Gastrocnemius medialis (tissue), 4 donors: Measurements from ENCODE around the gene SIK2. TPM values are rescaled to one million over a fixed set of nuclear protein-coding genes. Genes with fewer than 3 reads are reported as not detected.

Source experiments
- ATAC-seq, 2 donors: fragments of 150-250 bp; one replicate each; pipeline ENCODE4 v1.9.1; 2016
- DNase-seq, 2 donors: peaks; one replicate each; pipeline ENCODE4 v3.0.0-alpha.2; 2019
- H3K27ac ChIP-seq, 4 donors: fragments of 200-600 bp; sonication (generic); 1 replicate in 1 of 4; 2 replicates in 3 of 4; pipeline ENCODE4 v1.5.1; 2016 to 2018; ENCODE audit warnings: mild to moderate bottlenecking in 2 of 4, moderate library complexity in 1 of 4
- H3K27me3 ChIP-seq, 3 donors: fragments of 200-600 bp; sonication (generic) in 2 of 3; 1 replicate in 1 of 3; 2 replicates in 2 of 3; pipeline versions ENCODE4 v1.5.1 to v1.6.0; 2016 to 2019; ENCODE audit warnings: mild to moderate bottlenecking in 1 of 3, moderate library complexity in 1 of 3
- H3K36me3 ChIP-seq, 2 donors: fragments of 200-600 bp; sonication (generic) in 1 of 2; one replicate each; pipeline ENCODE4 v1.5.1; 2017 to 2018
- H3K4me1 ChIP-seq, 2 donors: fragments of 200-600 bp; sonication (generic) in 1 of 2; one replicate each; pipeline ENCODE4 v1.5.1; 2016 to 2017; ENCODE audit warnings: mild to moderate bottlenecking in 2 of 2
- H3K4me3 ChIP-seq, 4 donors: fragments of 200-600 bp; sonication (generic) in 3 of 4; 1 replicate in 1 of 4; 2 replicates in 3 of 4; pipeline ENCODE4 v1.5.1; 2016 to 2019; ENCODE audit warnings: mild to moderate bottlenecking in 2 of 4
- H3K9me3 ChIP-seq, 3 donors: fragments of 200-600 bp; sonication (generic) in 2 of 3; 1 replicate in 1 of 3; 2 replicates in 2 of 3; pipeline ENCODE4 v1.5.1; 2016 to 2019
- CTCF ChIP-seq, 5 experiments: fragments of 450-650 bp in 3 of 5; fragments of 200-600 bp in 2 of 5; sonication (generic) in 2 of 5; IDR thresholded peaks in 4 of 5; conservative IDR thresholded peaks in 1 of 5; 1 replicate in 4 of 5; 2 replicates in 1 of 5; pipeline ENCODE4 v1.5.1; 2016 to 2019; ENCODE audit warnings: antibody characterized with exemption in 5 of 5, mild to moderate bottlenecking in 3 of 5, moderate library complexity in 3 of 5
- POLR2A ChIP-seq, 2 donors: fragments of 450-650 bp; IDR thresholded peaks; one replicate each; pipeline ENCODE4 v1.6.1; 2017; ENCODE audit warnings: antibody characterized with exemption in 2 of 2, mild to moderate bottlenecking in 2 of 2, moderate library complexity in 2 of 2
- in situ Hi-C, 4 donors: fragments of 200-750 bp; cut with MboI; loops; one replicate each; pipeline versions ENCODE4 v1.15.0 to v1.8.0; 2017; ENCODE audit warnings: low sequenced_read_pairs in 4 of 4
- intact Hi-C: fragments of 100-400 bp; cut with DNase I; formaldehyde crosslinking; loops from one replicate; pipeline ENCODE4 v1.15.1; 2023; ENCODE audit warnings: low total_unique reads
- total RNA-seq, 4 donors: library from RNA; depleted of rRNA; stranded (reverse); fragments of >200 nt; gene quantifications; one replicate each; pipeline versions ENCODE4 v1.1.0 to v1.2.3, GENCODE V29; 2016

The SIK2 gene
- total RNA-seq, 4 donors from 2014 or later = 16.5 to 98.7 (median 43.8) TPM

DNA sequence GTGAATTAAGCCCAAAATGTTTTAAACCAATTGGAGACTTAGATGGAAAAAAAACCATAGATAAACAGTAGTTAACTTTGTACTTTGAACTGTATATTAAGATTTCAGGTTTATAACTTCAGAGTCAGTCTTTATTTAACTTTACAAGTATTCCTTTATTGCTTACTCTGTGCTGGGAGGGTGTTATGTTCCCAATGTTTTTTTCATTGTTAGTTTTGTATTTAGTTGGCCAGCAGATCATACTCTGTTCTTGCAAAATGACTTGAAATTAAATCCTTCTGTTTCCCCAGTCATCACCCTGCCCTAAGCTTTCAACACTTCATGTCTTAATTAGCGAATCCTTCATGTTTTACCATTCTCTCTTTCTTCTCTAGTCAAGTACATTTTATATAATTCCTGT is 25.3 kb downstream of the SIK2 start:
- no peak for DNase-seq
- in situ Hi-C loops = no loop called here
- no peak overlapping the region for H3K4me3 ChIP-seq
- intact Hi-C loops = no loop called here
- H3K27me3 ChIP-seq = no peaks in the 10 kb centered on the region
- ATAC-seq = peak; percentile 94 to 97
- peak overlapping the region; percentile 59 to 74 (median 66) for H3K27ac ChIP-seq
- no peaks in the 10 kb centered on the region for H3K9me3 ChIP-seq
- H3K36me3 ChIP-seq = no peaks in the 10 kb centered on the region
- no peak for TF ChIP-seq POLR2A (IDR thresholded peaks at IDR 0.05)
- H3K4me1 ChIP-seq = peaks cover 30 to 34% of the 10 kb centered on the region in 2 donors

GRCh38 chr11:111629499-111629898 is 27.2 kb downstream of the SIK2 start:
- intact Hi-C loops (no loop called here), in situ Hi-C loops (no loop called here)
- no peaks in the 10 kb centered on the region for H3K36me3 ChIP-seq
- DNase-seq (no peak), ATAC-seq (no peak)
- peak overlapping the region; percentile 59 to 74 (median 66) for H3K27ac ChIP-seq
- H3K4me3 ChIP-seq = no peak overlapping the region
- no peaks in the 10 kb centered on the region for H3K9me3 ChIP-seq
- H3K4me1 ChIP-seq = peaks cover 45 to 47% of the 10 kb centered on the region in 2 donors
- H3K27me3 ChIP-seq = no peaks in the 10 kb centered on the region
- TF ChIP-seq CTCF (IDR thresholded peaks at IDR 0.05 in 4 of 5, conservative IDR thresholded peaks at IDR 0.05 in 1 of 5) (no peak), POLR2A (IDR thresholded peaks at IDR 0.05) (no peak)

GRCh38 chr11:111631024-111631665 is 28.9 kb downstream of the SIK2 start:
- in situ Hi-C loops (no loop called here), intact Hi-C loops (no loop called here)
- no peak for ATAC-seq
- Histone ChIP-seq H3K9me3 (no peaks in the 10 kb centered on the region), H3K27ac (peak overlapping the region in 3 of 4 donors; percentile 2 to 64 (median 31)), H3K27me3 (no peaks in the 10 kb centered on the region), H3K36me3 (no peaks in the 10 kb centered on the region), H3K4me1 (peaks cover 47 to 58% of the 10 kb centered on the region in 2 donors), H3K4me3 (no peak overlapping the region)
- no peak for DNase-seq
- TF ChIP-seq CTCF (IDR thresholded peaks at IDR 0.05 in 4 of 5, conservative IDR thresholded peaks at IDR 0.05 in 1 of 5) = no peak

DNA sequence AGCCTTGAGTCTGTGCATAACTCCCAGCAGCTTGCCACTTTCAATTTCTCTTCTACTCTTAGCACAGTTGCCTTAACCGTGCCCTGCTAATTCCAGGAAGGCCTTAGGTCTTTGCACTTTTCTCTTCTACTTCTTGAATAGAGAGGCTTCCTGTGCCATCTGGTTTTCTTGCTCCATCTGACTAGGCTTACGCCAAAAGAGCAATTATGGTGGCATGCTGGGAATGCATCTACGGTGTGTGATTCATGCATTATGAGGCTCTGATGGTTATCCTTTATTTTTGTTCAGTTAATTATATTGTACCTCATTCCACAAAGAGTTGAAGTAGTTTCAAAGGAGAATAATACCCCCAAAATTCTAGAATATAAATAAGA is 29.4 kb downstream of the SIK2 start:
- in situ Hi-C loops = no loop called here
- Histone ChIP-seq H3K36me3 (no peaks in the 10 kb centered on the region), H3K4me1 (peaks cover 47 to 58% of the 10 kb centered on the region in 2 donors), H3K9me3 (no peaks in the 10 kb centered on the region), H3K27me3 (no peaks in the 10 kb centered on the region), H3K4me3 (no peak overlapping the region), H3K27ac (peak overlapping the region in 2 of 4 donors; percentile 2 to 64)
- ATAC-seq (no peak), DNase-seq (no peak)
- intact Hi-C loops = no loop called here
- TF ChIP-seq CTCF (IDR thresholded peaks at IDR 0.05 in 4 of 5, conservative IDR thresholded peaks at IDR 0.05 in 1 of 5) (no peak), POLR2A (IDR thresholded peaks at IDR 0.05) (no peak)

DNA sequence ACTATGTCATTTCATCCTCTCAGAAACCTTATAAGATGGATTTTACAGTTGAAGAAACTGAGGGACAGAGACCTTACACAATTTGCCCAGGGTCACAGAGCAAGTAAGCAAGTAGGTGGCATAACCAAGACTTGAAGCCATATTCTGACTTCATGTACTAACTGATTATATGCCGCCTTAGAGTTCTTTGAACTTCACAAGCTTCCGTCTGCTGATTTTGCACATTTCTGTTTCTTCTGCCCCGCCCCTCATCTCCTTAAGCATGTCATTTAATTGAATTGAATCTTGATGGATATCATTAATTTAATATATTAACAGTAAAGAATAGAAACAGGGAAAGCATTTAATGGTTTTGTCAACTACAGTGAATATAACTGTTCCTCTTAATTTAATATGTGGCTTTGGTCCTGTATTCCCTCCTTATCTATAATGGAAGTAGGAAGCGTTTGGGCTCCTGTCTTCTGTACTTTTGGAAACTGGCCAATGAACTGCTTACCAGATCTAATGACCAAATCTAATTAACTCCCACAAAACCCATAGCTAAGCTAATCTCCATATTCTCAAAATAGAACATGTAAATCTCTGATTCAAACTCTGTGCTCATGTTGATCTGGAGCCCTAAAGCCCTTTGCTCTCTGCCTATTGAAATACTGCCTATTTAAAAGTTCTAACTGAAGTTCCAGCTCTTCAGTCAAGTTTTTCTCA is 30.4 kb downstream of the SIK2 start:
- intact Hi-C loops = no loop called here
- in situ Hi-C loops = no loop called here
- no peaks in the 10 kb centered on the region for H3K36me3 ChIP-seq
- TF ChIP-seq CTCF (IDR thresholded peaks at IDR 0.05 in 4 of 5, conservative IDR thresholded peaks at IDR 0.05 in 1 of 5) = no peak
- no peak for TF ChIP-seq POLR2A (IDR thresholded peaks at IDR 0.05)
- no peak for ATAC-seq
- H3K9me3 ChIP-seq = no peaks in the 10 kb centered on the region
- no peaks in the 10 kb centered on the region for H3K27me3 ChIP-seq
- no peak for DNase-seq
- peak overlapping the region; percentile 59 to 72 (median 63) for H3K27ac ChIP-seq
- H3K4me3 ChIP-seq = no peak overlapping the region
- H3K4me1 ChIP-seq = peaks cover 40 to 59% of the 10 kb centered on the region in 2 donors
